OCI-LY1 (cell line): ENCODE results near the gene CFAP97D2.

Experiments
- H2AFZ ChIP-seq: fragments of 200-600 bp; sonication (generic), shearing (Covaris generic); 2 replicates; pipeline ENCODE4 v1.6.0; 2014; ENCODE audit warnings: antibody characterized with exemption, mild to moderate bottlenecking, low read length
- H3F3A ChIP-seq: fragments of 200-600 bp; sonication (generic), shearing (Covaris generic); 2 replicates; pipeline ENCODE4 v1.6.0; 2014; ENCODE audit warnings: mild to moderate bottlenecking, antibody characterized with exemption, low read length, moderate library complexity; ENCODE audit not compliant: insufficient read depth
- H3K27ac ChIP-seq: fragments of 200-600 bp; sonication (generic); 2 replicates; pipeline ENCODE4 v1.5.1; 2014; ENCODE audit warnings: low read length, mixed run types, mild to moderate bottlenecking, low read depth; ENCODE audit not compliant: poor library complexity, severe bottlenecking
- H3K27me3 ChIP-seq: fragments of 200-600 bp; sonication (generic); 2 replicates; pipeline ENCODE4 v1.6.0; 2014; ENCODE audit warnings: antibody characterized with exemption, mild to moderate bottlenecking, low read length, moderate library complexity; ENCODE audit not compliant: insufficient read depth
- H3K36me3 ChIP-seq: fragments of 200-600 bp; sonication (generic); 2 replicates; pipeline ENCODE4 v1.6.1; 2014; ENCODE audit warnings: mild to moderate bottlenecking, antibody characterized with exemption, low read length, moderate library complexity, mixed read lengths; ENCODE audit not compliant: insufficient read depth
- H3K4me1 ChIP-seq: fragments of 200-600 bp; sonication (generic); 2 replicates; pipeline ENCODE4 v1.5.1; 2014; ENCODE audit warnings: mild to moderate bottlenecking, low read length, moderate library complexity; ENCODE audit not compliant: insufficient read depth, severe bottlenecking
- H3K4me2 ChIP-seq: fragments of 200-600 bp; sonication (generic), shearing (Covaris generic); 2 replicates; pipeline ENCODE4 v1.6.1; 2014; ENCODE audit warnings: low read length
- H3K4me3 ChIP-seq: fragments of 200-600 bp; sonication (generic); 2 replicates; pipeline ENCODE4 v1.5.1; 2014; ENCODE audit warnings: low read length, low read depth, mild to moderate bottlenecking, mixed read lengths; ENCODE audit not compliant: poor library complexity, severe bottlenecking
- H3K79me2 ChIP-seq: fragments of 200-600 bp; shearing (Covaris generic); 2 replicates; pipeline ENCODE4 v1.6.1; 2016; ENCODE audit warnings: mixed run types, low read length, mixed read lengths; ENCODE audit not compliant: insufficient read depth
- H3K9ac ChIP-seq: fragments of 200-600 bp; sonication (generic), shearing (Covaris generic); 2 replicates; pipeline ENCODE4 v1.6.1; 2014; ENCODE audit warnings: mild to moderate bottlenecking, low read length, mixed read lengths
- H3K9me2 ChIP-seq: fragments of 200-600 bp; sonication (generic), shearing (Covaris generic); 2 replicates; pipeline ENCODE4 v1.6.1; 2014; ENCODE audit warnings: low read depth, mild to moderate bottlenecking, low read length, mixed read lengths
- H3K9me3 ChIP-seq: fragments of 200-600 bp; shearing (Covaris generic); 2 replicates; pipeline ENCODE4 v1.6.1; 2014; ENCODE audit warnings: low read length, mixed read lengths
- H4K20me1 ChIP-seq: fragments of 200-600 bp; sonication (generic), shearing (Covaris generic); 2 replicates; pipeline ENCODE4 v1.6.0; 2016; ENCODE audit warnings: mild to moderate bottlenecking, low read length; ENCODE audit not compliant: insufficient read depth
- CTCF ChIP-seq: fragments of 200-600 bp; sonication (generic), shearing (Covaris generic); IDR thresholded peaks from 2 replicates; pipeline ENCODE4 v1.5.1; 2017; ENCODE audit warnings: mild to moderate bottlenecking, antibody characterized with exemption, low read length, moderate library complexity, mixed read lengths
- EZH2 ChIP-seq: fragments of 200-600 bp; sonication (generic), shearing (Covaris generic); IDR thresholded peaks from 2 replicates; pipeline ENCODE4 v1.8.0; 2017; ENCODE audit warnings: borderline replicate concordance, mixed run types, mild to moderate bottlenecking, antibody characterized with exemption, low read length, moderate library complexity, mixed read lengths

The CFAP97D2 gene

GRCh38 chr13:114152285-114152645 is 26.8 kb upstream of the CFAP97D2 start:
- TF ChIP-seq EZH2 (no peak), CTCF (no peak)
- no peaks in the 10 kb centered on the region for H4K20me1 ChIP-seq
- no peak overlapping the region for H3K27ac ChIP-seq
- H3F3A ChIP-seq: no peaks in the 10 kb centered on the region
- no peaks in the 10 kb centered on the region for H3K36me3 ChIP-seq
- H3K4me3 ChIP-seq: no peak overlapping the region
- no peaks in the 10 kb centered on the region for H3K9me3 ChIP-seq
- H3K27me3 ChIP-seq: no peaks in the 10 kb centered on the region
- no peak overlapping the region for H2AFZ ChIP-seq
- H3K4me2 ChIP-seq: no peak overlapping the region
- no peaks in the 10 kb centered on the region for H3K79me2 ChIP-seq
- peaks cover 29% of the 10 kb centered on the region for H3K4me1 ChIP-seq
- H3K9ac ChIP-seq: no peak overlapping the region
- no peaks in the 10 kb centered on the region for H3K9me2 ChIP-seq

- Histone ChIP-seq H3K9me3 (no peaks in the 10 kb centered on the region), H3K79me2 (no peaks in the 10 kb centered on the region), H4K20me1 (no peaks in the 10 kb centered on the region), H3K36me3 (no peaks in the 10 kb centered on the region), H3K27me3 (no peaks in the 10 kb centered on the region), H3K4me1 (peaks cover 27% of the 10 kb centered on the region), H3F3A (no peaks in the 10 kb centered on the region), H2AFZ (no peak overlapping the region), H3K4me3 (no peak overlapping the region), H3K9ac (no peak overlapping the region), H3K4me2 (no peak overlapping the region), H3K9me2 (no peaks in the 10 kb centered on the region), H3K27ac (no peak overlapping the region)
- TF ChIP-seq EZH2 (no peak), CTCF (no peak)
Measured at GRCh38 chr13:114152831-114153371, 26.2 kb upstream of the CFAP97D2 start.

- no peak for TF ChIP-seq CTCF
- no peak for TF ChIP-seq EZH2
- peaks cover 20% of the 10 kb centered on the region for H3K4me1 ChIP-seq
- no peaks in the 10 kb centered on the region for H3K9me3 ChIP-seq
- H3K9ac ChIP-seq: no peak overlapping the region
- no peaks in the 10 kb centered on the region for H3K79me2 ChIP-seq
- H3K4me3 ChIP-seq: no peak overlapping the region
- no peaks in the 10 kb centered on the region for H3F3A ChIP-seq
- H4K20me1 ChIP-seq: no peaks in the 10 kb centered on the region
- H3K9me2 ChIP-seq: no peaks in the 10 kb centered on the region
- H3K27ac ChIP-seq: no peak overlapping the region
- no peaks in the 10 kb centered on the region for H3K27me3 ChIP-seq
- no peak overlapping the region for H2AFZ ChIP-seq
- H3K4me2 ChIP-seq: no peak overlapping the region
- no peaks in the 10 kb centered on the region for H3K36me3 ChIP-seq
Measured at GRCh38 chr13:114153485-114154080, 25.5 kb upstream of the CFAP97D2 start.
